Left renal cortex interstitium (tissue), 4 donors: ENCODE measurements around the gene PARN. TPM values are rescaled to one million over a fixed set of nuclear protein-coding genes. Genes with fewer than 3 reads are reported as not detected.

Experiments used
- DNase-seq, 4 donors: peaks; one replicate each; pipeline ENCODE4 v3.0.0-alpha.2; 2013; ENCODE audit warnings: low read depth in 4 of 4, low spot score in 2 of 4, missing footprints in 1 of 4
- polyA plus RNA-seq, 4 donors: library from polyadenylated mRNA; unstranded; fragments of 120-200 nt; gene quantifications; one replicate each; pipeline ENCODE4 v1.2.1, GENCODE V29; 2013; ENCODE audit not compliant: insufficient read length in 4 of 4

PARN gene
- polyA plus RNA-seq, 4 donors: 28.3 to 41.4 (median 37.2) TPM

- DNase-seq: no peak
These were observed 144.9 kb downstream of the PARN start for GRCh38 chr16:14485121-14485551.

DNA sequence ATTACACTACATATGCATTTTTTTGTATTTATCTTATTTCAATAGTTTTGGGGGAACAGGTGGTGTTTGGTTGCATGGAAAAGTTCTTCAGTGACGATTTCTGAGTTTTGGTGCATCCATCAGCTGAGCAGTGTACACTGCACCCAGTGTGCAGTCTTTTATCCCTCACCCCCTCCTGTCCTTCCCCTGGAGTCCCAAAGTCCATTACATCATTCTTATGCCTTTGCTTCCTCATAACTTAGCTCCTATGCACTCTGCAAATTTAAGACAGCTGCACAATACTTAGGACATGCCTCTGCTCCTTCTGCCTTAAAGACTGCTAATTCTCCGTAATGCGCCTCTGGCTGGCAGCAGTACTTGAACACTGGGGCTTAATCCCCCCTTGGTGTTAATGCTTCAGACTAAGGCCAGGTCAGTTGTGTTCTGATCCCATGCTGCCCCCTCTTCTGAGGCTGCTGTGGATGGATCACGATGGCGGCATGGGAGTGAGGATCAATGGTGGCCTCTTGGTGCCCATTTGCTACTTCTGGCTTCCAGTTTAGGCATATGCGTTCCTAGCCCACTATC is 146.2 kb downstream of the PARN start:
- DNase-seq: no peak

- no peak for DNase-seq
These were observed 153.9 kb downstream of the PARN start for GRCh38 chr16:14476183-14476582.

DNA sequence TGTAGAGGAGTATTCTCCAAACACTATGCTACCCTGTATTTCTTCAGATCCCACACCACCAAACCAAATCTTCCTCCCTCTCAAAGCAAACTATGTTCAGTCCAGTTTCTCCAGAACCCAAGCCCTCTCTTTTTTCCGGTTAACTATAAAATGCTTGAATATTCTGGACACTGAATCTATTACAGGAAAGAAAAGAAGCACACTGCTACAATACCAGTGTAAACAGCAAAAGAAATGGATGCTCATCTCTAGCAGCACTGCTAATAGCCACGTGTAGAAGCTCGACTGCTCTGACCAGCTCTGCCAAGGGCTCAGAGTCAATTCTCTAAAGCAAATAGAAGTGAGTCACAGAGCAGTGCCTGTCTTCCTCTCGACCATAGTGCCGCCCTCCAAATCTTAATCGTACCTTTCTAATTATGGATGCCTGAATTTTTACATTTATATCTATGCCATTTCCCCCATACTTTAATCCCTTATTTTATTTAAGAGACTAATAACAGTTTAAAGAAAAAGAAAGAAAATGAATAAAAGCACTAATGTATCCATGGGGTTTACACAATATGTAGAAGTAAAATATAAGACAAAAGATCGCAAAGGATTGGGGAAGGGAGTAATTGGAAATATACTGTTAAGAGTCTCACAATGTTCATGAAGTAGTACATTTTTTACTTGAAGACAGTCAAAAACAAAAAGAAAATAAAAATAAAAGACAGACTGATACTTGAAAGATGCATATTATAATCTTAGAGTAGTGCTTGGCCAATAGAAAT is 154.5 kb downstream of the PARN start:
- DNase-seq: no peak

DNA sequence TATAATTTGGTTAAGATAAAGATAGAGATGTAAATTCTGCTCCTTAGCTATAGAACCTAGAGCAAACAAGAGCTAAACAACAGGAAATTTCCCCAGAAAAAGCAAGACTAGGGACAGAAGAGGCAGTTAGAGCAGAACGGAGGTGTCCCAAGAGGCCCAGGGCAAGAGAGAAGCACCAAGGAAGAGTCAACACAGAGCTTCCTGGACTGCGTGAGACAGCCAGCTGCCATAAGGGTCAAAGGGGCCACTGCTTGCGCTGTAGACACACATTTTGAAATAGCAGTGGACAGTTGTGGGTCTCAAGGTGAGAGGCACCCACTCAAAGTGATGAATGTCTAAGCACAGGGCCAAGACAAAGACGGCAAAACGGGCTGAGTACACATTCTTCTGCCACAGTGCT is 156.6 kb downstream of the PARN start:
- no peak for DNase-seq

DNA sequence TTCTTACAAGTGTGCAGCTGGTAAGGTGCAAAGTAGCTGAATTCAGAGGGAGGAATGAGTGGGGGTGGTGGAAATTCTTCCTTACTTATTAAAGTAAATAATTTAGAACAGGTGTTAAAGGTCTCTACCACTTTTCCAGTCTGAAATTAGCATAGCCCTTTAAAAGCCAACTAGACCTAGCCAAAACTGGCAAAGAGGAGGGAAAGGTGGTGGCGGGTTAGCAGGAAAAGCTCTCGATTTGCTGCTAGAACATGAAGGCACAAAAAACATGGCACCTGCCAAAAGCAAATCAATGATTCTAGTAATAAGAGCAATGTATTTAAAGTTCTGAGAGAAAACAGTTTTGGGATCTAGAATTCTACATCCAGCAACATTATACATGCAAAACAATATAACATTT is 157.7 kb downstream of the PARN start:
- no peak for DNase-seq

DNA sequence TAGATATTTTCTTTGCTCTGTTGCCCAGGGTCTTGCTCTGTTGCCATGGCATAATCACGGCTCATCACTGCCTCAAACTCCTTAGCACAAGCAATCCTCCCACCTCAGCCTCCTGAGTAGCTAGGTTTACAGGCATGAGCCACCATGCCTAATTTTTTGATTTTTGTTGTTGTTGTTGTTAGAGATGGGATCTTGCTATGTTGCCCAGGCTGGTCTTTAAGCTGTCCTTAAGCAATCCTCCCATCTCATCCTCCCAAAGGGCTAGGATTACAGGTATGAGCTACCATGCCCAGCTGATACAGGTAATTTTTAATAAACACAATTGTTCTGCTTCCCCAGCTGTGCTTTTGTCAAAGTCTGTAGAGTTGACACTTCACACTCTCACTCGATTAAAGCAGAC is 159.3 kb downstream of the PARN start:
- no peak for DNase-seq

GRCh38 chr16:14465799-14466198 is 164.3 kb downstream of the PARN start:
- no peak for DNase-seq

DNA sequence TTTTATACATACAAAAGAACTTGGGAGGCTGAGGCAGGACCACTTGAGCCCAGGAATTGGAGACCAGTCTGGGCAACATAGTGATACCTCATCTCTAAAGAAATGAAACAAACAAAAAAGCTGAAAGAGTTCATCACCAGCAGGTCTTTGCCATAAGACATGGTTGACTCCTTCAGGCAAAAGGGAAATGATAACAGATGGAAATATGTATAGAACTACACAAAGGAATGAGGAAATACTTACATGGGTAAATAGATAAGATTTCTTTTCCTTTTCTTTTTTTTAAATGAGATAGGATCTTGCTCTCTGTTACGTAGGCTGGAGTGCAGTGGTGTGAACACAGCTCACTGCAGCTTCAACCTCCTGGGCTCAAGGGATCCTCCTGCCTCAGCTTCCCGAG is 165.3 kb downstream of the PARN start:
- no peak for DNase-seq

- no peak for DNase-seq
These were observed 165.9 kb downstream of the PARN start for GRCh38 chr16:14464192-14464591.

DNA sequence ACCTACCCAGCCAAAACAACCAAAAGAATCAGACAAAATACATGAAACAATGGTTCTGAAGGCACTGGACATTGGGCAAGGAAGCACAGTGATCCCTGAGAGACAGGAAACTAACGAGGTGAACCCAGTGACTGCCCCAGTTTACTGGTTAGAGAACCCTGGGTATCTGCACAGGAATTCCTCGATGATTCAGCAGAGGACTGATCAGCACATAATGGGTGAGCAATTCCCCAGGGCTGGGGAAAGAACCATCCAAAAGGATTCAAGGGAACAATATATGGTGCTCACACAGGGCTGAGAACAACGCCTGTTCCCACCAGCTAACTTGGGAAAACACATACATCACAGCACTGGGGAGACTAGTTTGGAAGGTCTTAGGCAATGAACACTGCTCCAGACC is 167.2 kb downstream of the PARN start:
- DNase-seq: no peak

GRCh38 chr16:14460726-14461125 is 169.3 kb downstream of the PARN start:
- DNase-seq: no peak

DNA sequence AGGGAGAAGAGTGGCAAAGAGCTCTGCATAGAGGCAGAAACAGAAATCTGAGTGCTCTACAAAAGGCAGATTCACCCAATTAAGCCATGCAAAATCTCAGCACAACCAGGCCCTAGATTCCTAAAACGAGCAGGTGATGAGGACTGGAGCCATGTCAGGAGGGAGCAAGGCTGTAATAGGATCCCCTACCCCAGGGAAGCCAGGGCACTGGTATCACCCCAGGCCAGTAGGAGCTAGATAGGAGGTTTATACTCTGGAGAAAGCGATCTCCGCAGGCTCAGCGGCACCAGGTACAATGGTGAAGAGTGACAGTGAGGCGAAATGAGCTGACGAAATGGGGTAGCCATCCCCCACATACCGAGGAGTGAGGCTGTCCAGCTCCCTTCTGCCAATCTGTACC is 171.5 kb downstream of the PARN start:
- no peak for DNase-seq

DNA sequence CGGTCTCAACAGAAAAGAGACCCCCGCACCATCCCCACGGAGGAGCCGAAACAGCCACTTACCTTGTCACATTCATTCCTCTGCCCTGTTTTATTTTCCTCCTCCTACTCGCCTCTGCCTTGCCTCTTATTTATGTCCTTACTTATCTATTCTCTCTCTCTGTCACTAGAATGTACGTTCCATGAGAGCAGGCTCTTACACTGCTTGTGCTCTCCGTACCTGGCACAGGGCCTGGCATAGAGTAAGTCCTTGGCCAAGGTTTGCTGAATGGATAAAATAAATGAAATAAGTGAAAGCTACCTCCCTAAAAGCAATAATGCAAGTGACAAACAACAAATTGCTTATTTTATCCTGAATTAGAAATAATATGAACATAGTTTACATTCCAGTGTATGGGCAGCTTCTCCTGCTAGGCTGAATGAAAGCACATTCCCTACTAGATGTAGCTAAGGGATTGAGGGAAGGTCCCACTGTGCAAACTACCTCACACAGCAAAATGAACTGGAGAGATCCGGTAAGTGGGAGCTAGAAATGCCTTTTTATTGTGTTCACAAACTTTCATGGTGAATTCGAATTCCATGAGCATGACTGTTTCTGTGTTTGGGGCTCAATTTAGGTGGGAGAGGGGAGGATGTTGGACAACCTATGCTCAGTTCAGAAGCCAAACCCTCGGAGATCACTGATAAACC is 173.1 kb downstream of the PARN start:
- no peak for DNase-seq

GRCh38 chr16:14455573-14455972 is 174.5 kb downstream of the PARN start:
- DNase-seq: no peak

GRCh38 chr16:14454391-14454790 is 175.7 kb downstream of the PARN start:
- DNase-seq: no peak

DNA sequence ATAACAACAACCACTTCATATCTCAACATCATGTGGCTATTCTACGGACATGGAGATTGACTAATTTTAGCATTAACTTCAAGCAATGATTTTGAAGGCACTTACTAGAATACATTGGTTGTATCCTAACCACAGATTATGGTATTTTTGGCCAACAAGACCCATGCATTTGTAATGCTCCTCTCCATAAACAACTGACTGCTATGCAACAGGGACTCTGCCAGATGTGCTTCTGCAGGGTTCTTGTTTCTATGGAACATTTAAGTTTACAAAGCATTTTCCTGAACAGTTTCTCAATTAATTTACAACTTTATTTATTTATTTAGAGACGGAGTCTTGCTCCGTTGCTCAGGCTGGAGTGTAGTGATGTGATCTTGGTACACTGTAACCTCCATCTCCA is 178.0 kb downstream of the PARN start:
- no peak for DNase-seq

DNA sequence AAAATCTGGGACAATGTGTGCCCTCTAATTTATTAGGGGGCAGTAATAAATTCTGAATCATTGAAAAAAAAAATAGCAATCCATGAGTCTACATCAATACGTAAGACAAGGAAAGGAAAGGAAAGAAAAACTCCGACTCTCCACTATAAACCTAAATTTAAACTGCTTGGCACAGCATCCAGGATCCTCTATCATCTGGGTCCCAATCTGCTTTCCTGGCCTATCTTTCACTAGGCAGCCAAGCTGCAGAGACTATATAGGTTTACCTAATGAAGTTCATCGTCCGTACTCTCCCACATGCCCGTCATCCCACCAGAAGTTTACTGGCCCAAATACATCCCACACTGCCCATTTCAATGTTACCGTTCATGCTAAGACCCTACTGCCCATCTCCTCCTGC is 179.2 kb downstream of the PARN start:
- no peak for DNase-seq

- no peak for DNase-seq
These were observed 180.1 kb downstream of the PARN start for GRCh38 chr16:14449790-14450480.

GRCh38 chr16:14449334-14449733 is 180.7 kb downstream of the PARN start:
- no peak for DNase-seq

DNA sequence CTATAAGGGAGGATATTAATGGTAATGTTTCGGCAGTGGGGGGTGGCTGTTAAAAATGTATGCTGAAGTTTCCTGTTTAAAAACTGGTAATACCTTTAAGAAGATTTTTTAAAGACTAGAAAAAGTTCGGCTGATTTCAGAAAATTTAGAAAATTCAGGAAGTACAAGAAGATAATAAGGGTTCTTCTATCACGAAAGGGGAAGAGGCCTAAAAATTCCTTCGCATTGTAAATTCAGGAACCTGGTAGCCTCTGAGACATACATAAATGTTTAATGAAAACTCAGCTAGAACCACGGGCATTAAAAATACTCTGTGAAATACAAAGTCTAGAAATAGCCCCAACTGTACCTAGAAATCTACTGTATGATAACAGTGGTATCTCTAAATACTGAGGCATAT is 181.2 kb downstream of the PARN start:
- no peak for DNase-seq
